ENCODE data around the gene S100Z.

DNA sequence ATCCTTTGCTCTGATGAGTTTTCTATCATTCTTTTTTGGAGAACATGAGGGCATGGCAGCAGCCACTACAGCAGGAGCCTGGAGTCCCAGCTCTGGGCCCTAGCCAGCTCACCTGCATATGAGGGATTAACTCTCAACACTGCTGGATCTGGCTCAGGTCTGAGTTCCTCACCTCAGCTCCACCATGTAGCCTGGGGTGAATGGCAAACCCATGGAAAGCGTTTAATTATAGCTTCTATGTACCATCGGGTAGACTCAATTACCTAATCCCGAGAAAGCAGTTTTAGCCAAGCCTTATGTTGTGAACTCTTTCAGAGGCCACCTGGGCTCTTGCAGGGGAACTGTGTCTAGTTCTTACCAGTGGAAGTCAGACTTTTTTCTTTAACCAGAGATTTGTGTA is 3.9 kb upstream of the S100Z start:
- TF ChIP-seq SUZ12 (IDR thresholded peaks at IDR 0.05; ENCODE audit: extremely low read depth, insufficient read depth, insufficient read length): no peak
- TF ChIP-seq YY1 (IDR thresholded peaks at IDR 0.05; ENCODE audit: insufficient read depth, insufficient read length): no peak
- no peak for TF ChIP-seq ZNF274 (IDR thresholded peaks at IDR 0.05; ENCODE audit: low read depth, low read length)

All from NT2/D1 (cell line).